ENCODE results near the gene NUP153.

GRCh38 chr6:17580518-17581048, 126.1 kb downstream of the NUP153 start:
- TF ChIP-seq GATA3 (IDR thresholded peaks at IDR 0.05; ENCODE audit: low read depth, low read length): no peak
- no peak for TF ChIP-seq GATA2 (IDR thresholded peaks at IDR 0.05; ENCODE audit: low read depth, low read length)
